SH-SY5Y (cell line): Measurements from ENCODE around the gene DSCAML1.

ENCODE experiments used
- GATA2 ChIP-seq: IDR thresholded peaks from 2 replicates; pipeline ENCODE4 v1.6.1; 2011; ENCODE audit warnings: mild to moderate bottlenecking, low read depth, low read length
- GATA3 ChIP-seq: IDR thresholded peaks from 2 replicates; pipeline ENCODE4 v1.6.1; 2011; ENCODE audit warnings: low read depth, mild to moderate bottlenecking, low read length, moderate library complexity

DNA sequence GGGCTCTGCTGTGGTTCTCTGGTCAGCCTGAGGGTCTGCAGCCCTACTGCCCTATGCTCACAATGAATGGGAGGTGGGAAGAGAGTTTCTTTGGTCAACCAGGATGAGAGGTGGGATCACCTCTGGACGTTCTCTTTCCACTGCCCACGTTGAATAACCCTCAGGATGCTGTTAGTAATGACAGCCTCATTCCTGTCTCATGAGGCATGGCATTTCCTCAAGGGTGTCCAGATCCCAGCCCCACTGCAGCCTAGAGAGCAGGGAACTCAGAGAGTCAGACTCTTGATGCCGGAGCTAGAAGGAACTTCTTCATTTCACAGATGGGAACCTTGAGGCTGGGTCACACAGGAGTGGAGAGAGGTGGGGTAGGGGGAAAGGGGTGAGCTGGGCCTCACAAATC is 273.3 kb downstream of the DSCAML1 start:
- TF ChIP-seq GATA2 (no peak), GATA3 (no peak)
